H1 (cell line): ENCODE measurements around the gene C1QA. TPM values are rescaled to one million over a fixed set of nuclear protein-coding genes. Genes with fewer than 3 reads are reported as not detected.

Source experiments
- CBX5 ChIP-seq: fragments of 300-800, 300-1000 bp; sonication (generic); IDR thresholded peaks from 2 replicates; pipeline ENCODE4 v1.7.1; 2016; ENCODE audit warnings: antibody characterized with exemption, low read length, low read depth
- CHD1 ChIP-seq: IDR thresholded peaks from 2 replicates; pipeline ENCODE4 v1.6.1; 2012; ENCODE audit warnings: low read depth, low read length, improper control_type of control experiment
- EP300 ChIP-seq, 2 experiments: IDR thresholded peaks; 1 replicate in 1 of 2; 2 replicates in 1 of 2; pipeline ENCODE4 v1.6.1; 2011 to 2012; ENCODE audit warnings: low read depth in 2 of 2, low read length in 2 of 2, mild to moderate bottlenecking in 2 of 2, borderline replicate concordance in 1 of 2, inconsistent platforms in 1 of 2, moderate library complexity in 1 of 2
- GTF2F1 ChIP-seq: IDR thresholded peaks from 2 replicates; pipeline ENCODE4 v1.6.1; 2012; ENCODE audit warnings: low read depth, low read length, improper control_type of control experiment, borderline replicate concordance
- RXRA ChIP-seq: IDR thresholded peaks from 2 replicates; pipeline ENCODE4 v1.6.1; 2011; ENCODE audit warnings: low read depth, mild to moderate bottlenecking, low read length, moderate library complexity; ENCODE audit not compliant: insufficient read depth
- SAP30 ChIP-seq: fragments of 300-600 bp; sonication (generic); IDR thresholded peaks from 2 replicates; pipeline ENCODE4 v1.7.1; 2012; ENCODE audit warnings: low read length, moderate library complexity, mild to moderate bottlenecking, inconsistent platforms; ENCODE audit not compliant: insufficient read depth, insufficient replicate concordance
- SP2 ChIP-seq: IDR thresholded peaks from 2 replicates; pipeline ENCODE4 v1.6.1; 2012; ENCODE audit warnings: mild to moderate bottlenecking, low read length, inconsistent platforms
- YY1 ChIP-seq: IDR thresholded peaks from 2 replicates; pipeline ENCODE4 v1.6.1; 2011; ENCODE audit warnings: low read depth, mild to moderate bottlenecking, low read length
- polyA plus RNA-seq, 7 experiments: library from polyadenylated mRNA; depleted of rRNA in 3 of 7; stranded (reverse) in 5 of 7; unstranded in 2 of 7; fragments of >200 nt in 5 of 7; fragments of 200-250 nt in 2 of 7; gene quantifications; 1 replicate in 5 of 7; 2 replicates in 1 of 7; 4 replicates in 1 of 7; pipeline versions ENCODE4 v1.2.1 to v1.2.3, GENCODE V29; 2011 to 2013; ENCODE audit warnings: missing spikeins in 2 of 7, mixed read lengths in 2 of 7
- total RNA-seq: library from RNA; stranded (reverse); fragmentation: NEBNext Ultra II Directional; extraction: Animal tissue kit (Norgen Biotek cat#: 25700); gene quantifications from 2 replicates; pipeline ENCODE4 v1.2.1, GENCODE V29; 2021

Gene C1QA
- total and polyA plus RNA-seq, 2 of the 8 experiments (the other 6 are each of a cell fraction or from before 2014, with no cell fraction given) = not detected

GRCh38 chr1:22650089-22650693 is 13.8 kb downstream of the C1QA start (continued):
- no peak for TF ChIP-seq SAP30
- no peak for TF ChIP-seq SP2
- TF ChIP-seq CBX5 = no peak
- no peak for TF ChIP-seq EP300 (IDR thresholded peaks at IDR 0.05; ENCODE audit: borderline replicate concordance in 1 of 2, low read depth in 2 of 2, low read length in 2 of 2)
- no peak for TF ChIP-seq YY1
- no peak for TF ChIP-seq CHD1
- no peak for TF ChIP-seq RXRA
- no peak for TF ChIP-seq GTF2F1
